ENCODE data around the gene ARHGAP33.
A peak's percentile ranks its signal among the peaks of the same experiment; 100 is the strongest.
"Not testable (repeated sequence)": the region's sequence is repeated elsewhere in the genome, so short reads cannot be mapped to it uniquely, and the experiment has no call there.

The ARHGAP33 gene

DNA sequence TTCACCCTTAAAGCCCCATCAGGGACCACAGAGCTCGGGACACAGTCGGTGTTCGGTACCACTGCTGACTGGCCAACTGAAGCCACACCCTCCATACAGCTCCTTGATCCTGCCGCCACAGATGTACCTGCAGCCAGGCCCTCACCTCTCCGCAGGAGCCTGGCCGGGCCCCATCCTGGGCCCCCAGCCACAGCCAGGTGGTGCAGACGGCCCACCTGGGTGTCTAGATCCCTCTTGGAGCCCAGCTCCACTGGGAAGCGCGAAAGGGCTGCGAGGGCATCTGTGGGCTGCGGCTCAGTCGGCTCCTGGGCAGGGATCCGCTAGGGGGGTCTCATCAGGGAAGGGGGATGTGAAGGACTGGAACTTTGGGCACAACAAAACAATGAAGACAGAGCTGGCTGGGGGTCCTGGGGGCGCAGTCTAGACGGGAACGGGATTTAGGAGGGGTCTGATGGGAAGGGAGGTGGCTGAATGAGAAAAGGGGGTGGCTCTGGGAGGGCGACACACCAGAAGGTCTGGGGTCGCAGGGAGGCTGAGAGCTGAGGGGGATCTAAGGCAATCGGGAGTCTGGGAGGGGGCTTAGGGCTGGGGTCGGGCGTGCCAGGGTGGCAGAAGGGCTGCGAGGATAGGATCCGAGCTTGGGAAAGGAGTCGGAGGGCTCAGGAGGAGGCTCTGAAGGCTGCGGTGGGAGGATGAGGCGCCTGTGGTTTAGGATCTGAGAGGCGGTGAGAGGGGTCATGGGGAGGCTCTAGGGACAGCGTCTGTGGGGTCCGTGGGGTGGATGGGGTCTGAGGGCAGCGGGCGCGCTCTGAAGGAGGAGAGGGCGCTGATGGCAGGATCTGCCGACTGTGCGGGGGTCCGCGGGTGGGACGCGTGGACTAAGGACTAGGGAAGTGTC is 21.5 kb downstream of the ARHGAP33 start:
- no peak for DNase-seq

DNA sequence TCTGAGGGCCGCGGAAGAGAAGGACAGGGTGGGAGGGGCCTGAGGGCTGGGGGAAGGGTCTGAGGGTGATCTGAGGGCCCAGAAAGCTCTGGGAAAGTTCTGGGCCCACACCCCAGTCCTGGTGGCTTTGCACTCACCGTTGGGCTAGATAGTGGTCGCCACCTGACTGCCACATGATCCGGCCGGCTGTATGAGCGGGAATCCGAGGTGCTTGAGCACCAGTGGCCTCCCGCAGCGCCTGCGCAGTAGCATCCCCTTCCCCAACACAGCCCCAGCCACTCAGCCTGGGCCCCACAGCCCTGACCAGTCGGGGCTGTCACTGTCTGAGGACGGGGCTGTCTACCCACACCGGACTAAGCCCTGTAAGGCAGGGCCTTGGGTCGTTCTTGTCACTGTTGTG is 22.3 kb downstream of the ARHGAP33 start:
- peak; percentile 5 for DNase-seq

DNA sequence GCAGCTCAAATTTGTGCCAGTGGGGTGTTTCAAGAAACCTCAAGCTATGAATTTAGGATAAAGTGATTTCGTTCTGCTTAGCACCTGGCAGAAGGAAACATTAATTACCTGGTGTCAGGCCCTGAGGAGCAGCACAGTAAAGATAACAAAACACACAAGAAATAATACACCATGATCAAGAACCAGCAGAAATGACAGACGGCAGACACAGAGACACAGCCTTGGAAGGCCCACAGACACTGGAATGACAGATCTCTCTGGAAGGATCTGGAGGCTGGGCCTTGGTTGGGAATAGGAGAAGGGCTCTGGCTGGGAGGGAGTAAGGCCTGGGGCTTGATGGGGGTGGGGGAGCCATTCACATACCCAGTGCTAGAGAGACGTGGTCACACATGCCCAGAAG is 26.5 kb downstream of the ARHGAP33 start:
- no peak for DNase-seq

DNA sequence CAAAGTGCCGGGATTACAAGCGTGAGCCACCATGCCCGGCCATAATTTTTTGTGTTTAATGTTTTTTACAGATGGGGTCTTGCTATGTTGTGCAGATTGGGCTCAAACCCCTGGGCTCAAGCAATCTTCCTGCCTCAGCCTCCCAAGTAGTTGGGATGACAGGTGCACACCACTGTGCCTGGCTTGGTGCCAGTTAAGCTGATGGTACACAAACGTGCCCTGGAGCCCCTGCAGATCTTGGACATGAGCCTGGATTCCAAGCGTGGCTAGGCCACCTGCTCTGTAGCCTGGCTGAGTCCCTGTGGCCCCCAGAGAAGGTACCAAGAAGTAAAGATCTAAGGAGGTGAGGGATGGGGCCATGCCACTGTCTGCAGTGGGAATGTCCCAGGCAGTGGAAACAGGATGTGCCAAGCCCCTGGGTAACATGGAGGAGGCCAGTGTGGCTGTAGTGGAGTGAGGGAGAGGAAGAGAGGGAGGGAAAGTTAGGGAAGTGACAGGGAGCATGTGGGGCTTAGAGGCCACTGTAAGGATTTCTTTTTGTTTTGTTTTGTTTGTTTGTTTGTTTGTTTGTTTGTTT is 30.2 kb downstream of the ARHGAP33 start:
- DNase-seq, result no peak

DNA sequence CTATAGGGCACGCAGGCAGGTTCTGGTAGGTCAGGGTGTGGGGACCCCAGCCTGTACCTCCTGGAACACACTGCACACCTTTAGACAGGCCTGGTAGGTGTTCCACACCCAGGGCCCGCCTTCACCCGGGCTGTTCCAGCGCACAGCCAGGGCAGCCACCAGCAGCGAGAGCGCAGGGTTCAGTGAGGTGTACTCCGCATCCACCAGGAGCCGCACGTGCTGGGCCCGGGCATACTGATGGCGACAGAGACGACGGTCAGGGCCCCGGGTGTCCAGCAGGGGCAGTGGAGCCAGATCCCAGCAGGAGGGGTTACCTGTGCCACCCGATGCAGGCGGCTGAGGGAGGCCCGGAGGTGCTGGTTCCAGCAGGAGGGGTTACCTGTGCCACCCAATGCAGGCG is 31.2 kb downstream of the ARHGAP33 start:
- no peak for DNase-seq

DNA sequence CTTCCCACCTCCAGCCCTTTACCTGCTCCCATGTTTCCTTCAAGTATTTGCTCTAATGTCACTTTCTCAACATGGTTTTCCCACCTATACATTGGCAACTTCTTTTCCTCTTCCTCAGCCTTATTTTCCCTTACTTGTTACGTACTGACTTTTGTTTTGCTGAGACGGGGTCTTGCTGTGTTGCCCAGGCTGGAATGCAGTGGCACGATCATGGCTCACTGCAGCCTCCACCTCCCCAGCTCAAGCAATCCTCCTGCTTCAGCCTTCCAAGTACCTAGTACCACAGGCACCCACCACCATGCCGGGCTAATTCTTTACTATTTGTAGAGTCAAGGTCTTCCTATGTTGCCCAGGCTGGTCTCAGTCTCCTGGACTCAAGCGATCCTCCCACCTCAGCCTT is 32.3 kb downstream of the ARHGAP33 start:
- DNase-seq, result no peak

DNA sequence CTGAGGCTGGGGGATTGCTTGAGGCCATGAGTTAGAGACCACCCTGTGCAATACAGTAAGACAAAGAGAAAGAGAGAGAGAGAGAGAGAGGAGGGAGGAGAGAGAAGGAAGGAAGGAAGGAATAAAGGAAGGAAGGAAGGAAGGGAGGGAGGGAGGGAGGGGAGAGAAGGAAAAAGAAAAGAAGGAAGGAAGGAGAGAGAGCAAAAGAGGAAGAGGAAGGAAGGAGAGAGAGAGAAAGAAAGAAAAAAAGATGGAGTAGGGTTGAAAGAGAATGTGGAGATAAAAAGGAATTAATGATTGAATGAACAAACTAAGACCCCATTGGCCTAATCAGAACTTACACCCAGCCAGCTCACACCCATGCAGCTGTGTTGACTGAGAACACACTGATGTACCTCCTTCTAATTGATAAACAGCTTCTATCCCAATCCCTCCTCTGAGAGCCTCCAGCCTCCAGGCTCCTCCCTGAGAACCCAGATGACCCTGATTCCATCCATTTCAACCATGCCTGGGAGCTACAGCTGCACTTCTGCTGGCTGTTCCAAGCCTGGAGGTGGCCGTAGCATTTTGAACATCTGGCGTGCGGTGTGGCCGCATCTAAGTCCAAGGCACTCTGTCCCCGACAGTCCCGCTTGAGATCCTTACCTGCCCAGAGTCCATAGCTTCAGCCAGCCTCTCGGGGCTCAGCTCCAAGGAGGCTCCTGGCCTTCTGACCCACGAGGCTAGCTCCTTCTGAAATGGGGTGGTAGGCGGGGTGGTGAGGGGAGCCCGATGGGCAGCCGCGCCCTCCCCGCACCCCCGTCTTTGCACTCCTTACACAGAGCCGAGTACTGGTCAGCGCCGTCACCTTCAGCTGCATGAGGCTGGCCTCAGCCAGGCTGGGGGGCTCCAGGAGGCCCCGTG is 36.2 kb downstream of the ARHGAP33 start:
- DNase-seq, result no peak

DNA sequence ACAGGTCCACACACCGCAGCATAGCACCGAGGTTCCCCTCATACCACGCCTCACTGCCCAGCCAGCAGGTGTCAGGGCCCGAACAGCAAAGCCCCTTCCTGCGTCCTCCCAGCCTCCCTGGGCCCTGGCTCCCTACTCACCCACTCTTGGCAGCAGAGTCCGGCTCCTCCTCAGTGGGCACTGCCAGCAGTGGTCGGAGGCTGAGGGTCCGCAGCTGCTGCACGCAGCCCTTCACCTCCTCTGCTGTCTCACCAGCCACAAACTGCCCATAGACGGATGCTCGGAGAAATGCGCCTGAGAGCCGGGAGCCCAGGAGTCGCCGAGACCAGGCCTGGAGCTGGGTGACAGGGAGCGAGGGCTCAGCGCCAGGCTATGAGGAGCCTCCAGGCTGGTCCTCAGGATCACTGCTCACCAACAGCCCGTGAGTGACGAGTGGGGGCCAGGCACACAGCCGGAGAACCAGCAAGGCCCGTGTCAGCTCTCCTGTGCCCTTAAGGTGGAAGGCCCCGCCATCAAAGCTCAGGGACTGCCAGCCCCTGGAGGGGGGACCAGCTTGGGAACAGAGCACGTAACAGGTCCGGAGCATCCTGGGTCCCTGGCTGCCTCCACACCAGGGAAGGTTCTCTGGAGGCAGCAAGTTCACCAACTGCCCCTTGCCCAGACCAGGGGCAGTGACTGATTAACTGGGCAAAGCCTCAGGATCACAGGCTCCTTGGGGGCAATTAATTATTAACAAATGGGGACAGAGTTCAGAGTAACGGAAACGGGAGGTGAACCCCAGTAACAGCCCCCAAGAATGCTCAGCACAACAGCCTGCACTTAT is 37.1 kb downstream of the ARHGAP33 start, which contains the start of gene PRODH2:
Gene PRODH2, minus strand, starts transcription at position 626 of the 823 bp plus-strand sequence. Its CDS starts 40 bp downstream, at position 586.
- DNase-seq, result no peak

DNA sequence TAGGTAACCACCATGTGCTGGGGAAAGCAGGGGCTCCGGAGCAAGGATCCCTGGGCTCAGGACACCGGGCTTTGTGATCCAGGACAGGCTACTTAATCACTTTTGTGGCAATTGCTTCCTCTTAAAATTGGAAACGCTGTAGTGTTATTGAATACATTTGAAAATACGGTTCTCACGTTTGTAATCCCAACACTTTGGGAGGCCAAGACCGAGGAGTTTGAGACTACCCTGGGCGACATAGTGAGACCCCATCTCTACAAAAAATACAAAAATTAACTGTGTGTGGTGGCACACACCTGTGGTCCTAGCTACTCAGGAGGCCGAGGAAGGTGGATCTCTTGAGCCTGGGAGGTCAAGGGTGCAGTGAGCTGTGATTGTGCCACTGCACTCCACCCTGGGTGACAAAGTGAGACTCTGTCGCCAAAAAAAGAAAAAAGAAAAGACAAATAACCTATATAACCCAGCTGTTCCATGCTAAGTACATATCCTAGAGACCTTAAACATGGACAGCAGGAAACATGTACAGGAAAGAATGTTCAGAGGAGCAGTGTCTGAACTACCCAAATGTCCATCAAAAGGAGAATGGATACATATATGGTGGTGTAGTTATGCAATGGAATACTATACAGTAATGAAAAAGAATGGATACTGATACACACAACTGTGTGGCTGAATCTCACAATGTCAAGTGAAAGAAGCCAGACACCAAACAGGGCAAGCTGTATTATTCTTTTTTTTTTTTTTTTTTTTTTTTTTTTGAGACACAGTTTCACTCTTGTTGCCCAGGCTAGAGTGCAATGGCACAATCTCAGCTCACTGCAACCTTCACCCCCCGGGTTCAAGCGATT is 37.9 kb downstream of the ARHGAP33 start:
- DNase-seq, result no peak

DNA sequence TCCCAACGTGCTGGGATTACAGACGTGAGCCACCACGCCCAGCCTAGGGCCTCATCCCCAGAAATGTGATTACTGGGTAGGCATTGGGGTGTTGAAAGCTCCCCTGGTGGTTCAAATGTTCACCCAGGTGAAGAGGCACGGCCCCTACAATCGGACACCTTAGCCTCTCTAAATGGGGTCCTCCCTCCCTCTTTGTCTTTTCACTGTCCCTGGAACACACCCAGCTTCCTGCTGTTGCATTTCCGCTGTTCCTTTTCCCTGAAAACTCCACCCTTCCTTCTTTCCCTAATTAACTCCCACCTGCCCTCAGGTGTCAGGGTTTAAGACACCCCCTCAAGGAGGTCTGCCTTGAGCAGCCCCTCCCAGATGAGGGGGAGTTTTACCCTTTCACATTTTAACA is 40.9 kb downstream of the ARHGAP33 start:
- no peak for DNase-seq

DNA sequence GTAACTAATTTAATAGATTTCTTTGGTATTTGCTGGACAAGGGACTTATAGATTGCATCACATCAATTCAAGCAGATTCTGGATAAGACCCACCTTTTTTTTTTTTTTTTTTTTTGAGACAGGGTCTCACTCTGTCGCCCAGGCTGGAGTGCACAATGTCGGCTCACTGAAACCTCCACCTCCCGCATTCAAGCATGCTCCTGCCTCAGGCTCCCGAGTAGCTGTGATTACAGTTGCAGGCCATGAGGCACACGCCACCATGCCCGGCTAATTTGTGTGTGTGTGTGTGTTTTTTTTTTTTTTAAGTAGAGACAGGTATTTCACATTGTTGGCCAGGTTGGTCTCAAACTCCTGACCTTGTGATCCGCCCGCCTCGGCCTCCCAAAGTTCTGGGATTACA is 41.5 kb downstream of the ARHGAP33 start:
- DNase-seq, result no peak

DNA sequence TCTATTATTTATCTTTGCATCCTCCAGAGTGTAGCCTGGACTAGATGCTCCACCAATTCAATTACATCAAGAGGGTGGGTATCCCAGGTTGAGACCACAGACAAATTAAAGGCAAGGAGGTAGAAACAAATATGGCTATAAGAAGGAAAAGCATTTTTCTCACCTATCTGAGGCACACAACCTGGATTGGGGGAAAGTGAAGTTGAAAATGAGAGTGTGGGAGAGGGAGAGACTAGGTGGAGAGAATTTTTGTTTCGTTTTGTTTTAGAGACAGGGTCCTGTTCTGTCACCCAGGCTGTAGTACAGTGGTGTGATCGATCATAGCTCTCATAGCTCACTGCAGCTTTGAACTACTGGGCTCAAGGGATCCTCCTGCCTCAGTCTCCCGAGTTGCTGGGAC is 43.1 kb downstream of the ARHGAP33 start:
- DNase-seq, result no peak

DNA sequence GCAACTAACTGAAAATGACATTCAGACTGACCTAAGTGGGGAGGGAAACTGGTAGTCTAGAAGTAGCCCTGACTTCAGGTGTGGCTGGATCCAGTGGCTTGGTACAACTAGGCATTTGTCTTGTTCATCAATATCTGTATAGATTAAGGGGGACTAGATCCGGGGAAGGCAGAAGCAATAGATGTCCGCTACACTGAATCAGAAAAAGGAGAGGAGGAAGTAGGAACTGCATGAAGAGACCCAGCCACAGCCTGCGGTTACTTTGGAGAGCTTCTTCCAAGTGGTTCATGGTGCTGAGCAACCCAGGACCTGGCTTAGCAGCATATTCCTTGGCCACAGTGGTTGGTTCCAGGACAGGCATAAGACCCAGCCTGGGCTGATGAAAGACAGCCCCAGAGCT is 47.2 kb downstream of the ARHGAP33 start:
- no peak for DNase-seq

DNA sequence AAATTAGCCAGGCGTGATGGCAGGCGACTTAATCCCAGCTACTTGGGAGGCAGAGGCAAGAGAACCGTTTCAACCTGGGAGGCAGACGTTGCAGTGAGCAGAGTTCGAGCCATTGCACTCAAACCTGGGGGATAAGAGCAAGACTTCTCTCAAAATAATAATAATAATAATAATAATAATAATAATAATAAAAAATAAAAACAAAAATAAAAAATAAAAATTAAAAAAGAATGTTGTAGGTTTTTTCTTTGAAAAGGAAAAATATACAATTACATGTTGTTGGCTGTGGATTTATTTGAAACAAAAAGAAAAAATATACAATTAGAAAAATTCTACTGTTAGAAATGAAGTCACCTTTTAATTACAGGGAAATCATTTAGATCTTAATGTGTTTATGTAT is 48.8 kb downstream of the ARHGAP33 start:
- no peak for DNase-seq

DNA sequence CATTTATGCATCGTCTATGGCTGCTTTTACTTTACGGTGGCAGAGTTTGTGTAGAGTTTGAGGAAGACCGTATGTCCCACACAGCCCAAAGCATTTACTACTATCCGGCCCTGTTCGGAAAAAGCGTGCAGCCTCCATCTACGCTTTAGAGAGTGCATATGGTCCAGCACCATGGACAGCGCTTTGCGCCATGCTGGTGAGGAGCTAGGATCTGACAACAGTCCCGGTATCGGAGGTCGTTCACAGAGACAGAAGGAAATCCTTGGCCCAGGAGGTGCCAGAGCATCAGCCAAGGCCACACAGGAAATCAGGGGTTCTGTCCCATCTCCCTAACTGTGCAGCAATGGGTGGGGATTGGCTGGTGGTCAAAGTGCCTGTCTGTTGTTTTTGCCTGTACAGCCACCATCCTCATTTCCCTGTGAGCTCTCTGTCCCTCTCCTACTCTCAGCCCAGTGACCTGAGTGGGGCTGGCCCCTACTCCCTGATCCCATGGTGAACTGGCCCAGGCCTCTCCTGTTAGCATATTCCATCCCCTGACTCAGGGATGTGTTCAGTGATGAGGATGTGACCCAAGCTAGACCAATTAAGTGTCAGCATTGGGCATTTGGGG is 53.4 kb downstream of the ARHGAP33 start:
- DNase-seq, result peak; percentile 42

DNA sequence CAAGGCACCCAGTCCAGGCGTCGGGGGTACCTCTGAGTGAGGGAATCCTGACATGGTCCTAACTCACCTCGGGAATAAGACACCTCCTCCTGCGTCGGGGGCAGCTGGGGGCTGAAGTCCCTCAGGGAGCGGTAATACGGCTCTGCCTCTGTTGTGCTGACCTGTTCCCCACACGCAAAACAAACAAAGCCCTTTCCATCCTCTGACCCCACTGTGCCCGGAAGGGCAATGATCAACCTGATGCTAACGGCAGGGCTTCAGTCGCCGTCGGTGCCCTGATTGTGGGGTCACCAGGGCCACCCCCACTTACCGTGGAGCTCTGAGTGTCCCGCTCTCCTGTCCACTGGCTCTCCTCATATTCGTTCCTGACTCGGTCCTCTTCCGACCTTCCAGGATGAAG is 55.6 kb downstream of the ARHGAP33 start:
- no peak for DNase-seq

DNA sequence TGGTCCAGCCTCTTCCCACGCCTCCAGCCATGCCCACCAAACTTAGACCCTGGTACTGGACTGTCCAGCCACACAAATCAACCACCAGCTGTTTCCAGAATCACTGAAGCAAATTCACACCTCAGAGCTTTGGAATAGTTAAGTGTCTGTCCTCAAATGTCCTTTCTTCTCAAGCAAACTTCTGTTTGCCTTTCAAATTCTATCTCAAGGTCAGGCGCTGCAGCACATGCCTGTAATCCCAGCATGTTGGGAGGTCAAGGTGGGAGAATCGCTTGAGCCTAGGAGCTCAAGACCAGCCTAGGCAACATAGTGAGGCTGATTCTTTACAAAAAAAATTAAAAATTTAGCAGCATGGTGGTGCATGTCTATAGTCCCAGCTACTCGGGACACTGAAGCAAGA is 56.7 kb downstream of the ARHGAP33 start:
- no peak for DNase-seq

DNA sequence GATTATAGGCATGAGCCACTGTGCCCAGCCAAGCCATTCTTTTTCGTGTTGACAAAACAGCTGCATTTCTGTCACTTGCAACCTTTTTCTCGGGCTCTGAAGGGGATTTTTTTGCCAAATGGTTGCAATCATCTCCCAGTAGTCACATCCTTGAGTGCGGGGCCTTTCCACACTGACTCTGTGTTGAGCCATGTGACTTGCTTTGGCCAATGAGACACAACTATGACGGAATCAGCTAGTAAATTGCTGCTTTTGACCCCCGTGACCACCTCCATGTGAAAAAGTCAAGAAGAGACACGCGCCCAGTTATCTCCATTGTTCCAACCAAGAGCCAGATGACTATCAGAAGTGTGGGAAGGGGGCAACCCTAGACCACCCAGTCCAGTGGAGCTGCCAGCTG is 58.6 kb downstream of the ARHGAP33 start:
- no peak for DNase-seq

DNA sequence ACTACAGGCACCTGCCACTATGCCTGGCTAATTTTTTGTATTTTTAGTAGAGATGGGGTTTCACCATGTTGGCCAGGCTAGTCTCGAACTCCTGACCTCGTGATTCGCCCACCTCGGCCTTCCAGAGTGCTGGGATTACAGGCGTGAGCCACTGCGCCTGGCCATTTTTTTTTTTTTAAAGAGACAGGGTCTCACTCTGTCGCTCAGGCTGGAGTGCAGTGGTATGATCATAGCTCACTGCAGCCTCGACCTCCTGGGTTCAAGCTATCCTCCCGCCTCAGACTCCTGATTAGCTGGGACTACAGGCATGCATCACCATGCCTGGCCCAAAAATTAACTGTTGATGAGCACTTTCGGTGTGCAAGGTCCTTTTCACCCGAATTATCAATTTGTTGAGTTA is 60.7 kb downstream of the ARHGAP33 start:
- not testable (repeated sequence) for DNase-seq

All from CD4-positive, alpha-beta T cell treated with Interleukin-6 for 4 hours (primary cell).